ENCODE results near the gene PDZRN3.

The PDZRN3 gene

GRCh38 chr3:73461547-73461946 is 163.2 kb downstream of the PDZRN3 start:
- no peak for DNase-seq (ENCODE audit: low read depth in 2 of 2)

GRCh38 chr3:73459711-73460110 is 165.0 kb downstream of the PDZRN3 start:
- DNase-seq (ENCODE audit: low read depth in 2 of 2): no peak

GRCh38 chr3:73453666-73454065 is 171.1 kb downstream of the PDZRN3 start:
- no peak for DNase-seq (ENCODE audit: low read depth in 2 of 2)

GRCh38 chr3:73452729-73453128 is 172.0 kb downstream of the PDZRN3 start:
- DNase-seq (ENCODE audit: low read depth in 2 of 2): no peak

GRCh38 chr3:73451301-73451944 is 173.3 kb downstream of the PDZRN3 start:
- no peak for DNase-seq (ENCODE audit: low read depth in 2 of 2)

GRCh38 chr3:73449774-73450173 is 175.0 kb downstream of the PDZRN3 start:
- no peak for DNase-seq (ENCODE audit: low read depth in 2 of 2)

- DNase-seq (ENCODE audit: low read depth in 2 of 2): no peak
Observed at GRCh38 chr3:73448761-73449301, 175.9 kb downstream of the PDZRN3 start.

- DNase-seq (ENCODE audit: low read depth in 2 of 2): no peak
Observed at GRCh38 chr3:73448041-73448440, 176.7 kb downstream of the PDZRN3 start.

- no peak for DNase-seq (ENCODE audit: low read depth in 2 of 2)
Observed at GRCh38 chr3:73447111-73447510, 177.6 kb downstream of the PDZRN3 start.

- DNase-seq (ENCODE audit: low read depth in 2 of 2): no peak
Observed at GRCh38 chr3:73446467-73447110, 178.2 kb downstream of the PDZRN3 start.

- no peak for DNase-seq (ENCODE audit: low read depth in 2 of 2)
Observed at GRCh38 chr3:73442886-73443285, 181.9 kb downstream of the PDZRN3 start.

GRCh38 chr3:73442152-73442551 is 182.6 kb downstream of the PDZRN3 start:
- no peak for DNase-seq (ENCODE audit: low read depth in 2 of 2)

- DNase-seq (ENCODE audit: low read depth in 2 of 2): no peak
Observed at GRCh38 chr3:73437828-73438227, 186.9 kb downstream of the PDZRN3 start.

- DNase-seq (ENCODE audit: low read depth in 2 of 2): no peak
Observed at GRCh38 chr3:73435055-73435454, 189.7 kb downstream of the PDZRN3 start.

- no peak for DNase-seq (ENCODE audit: low read depth in 2 of 2)
Observed at GRCh38 chr3:73433687-73434086, 191.1 kb downstream of the PDZRN3 start.

GRCh38 chr3:73433079-73433478 is 191.7 kb downstream of the PDZRN3 start:
- no peak for DNase-seq (ENCODE audit: low read depth in 2 of 2)

GRCh38 chr3:73432706-73433032 is 192.1 kb downstream of the PDZRN3 start:
- DNase-seq (ENCODE audit: low read depth in 2 of 2): no peak

- DNase-seq (ENCODE audit: low read depth in 2 of 2): no peak
Observed at GRCh38 chr3:73432023-73432705, 192.6 kb downstream of the PDZRN3 start.

- DNase-seq (ENCODE audit: low read depth in 2 of 2): no peak
Observed at GRCh38 chr3:73431183-73431900, 193.4 kb downstream of the PDZRN3 start.

GRCh38 chr3:73427048-73427706 is 197.6 kb downstream of the PDZRN3 start:
- DNase-seq (ENCODE audit: low read depth in 2 of 2): no peak

GRCh38 chr3:73426606-73427005 is 198.1 kb downstream of the PDZRN3 start:
- no peak for DNase-seq (ENCODE audit: low read depth in 2 of 2)

- no peak for DNase-seq (ENCODE audit: low read depth in 2 of 2)
Observed at GRCh38 chr3:73423116-73423515, 201.6 kb downstream of the PDZRN3 start.
